ENCODE data around the gene AKIP1.

DNA sequence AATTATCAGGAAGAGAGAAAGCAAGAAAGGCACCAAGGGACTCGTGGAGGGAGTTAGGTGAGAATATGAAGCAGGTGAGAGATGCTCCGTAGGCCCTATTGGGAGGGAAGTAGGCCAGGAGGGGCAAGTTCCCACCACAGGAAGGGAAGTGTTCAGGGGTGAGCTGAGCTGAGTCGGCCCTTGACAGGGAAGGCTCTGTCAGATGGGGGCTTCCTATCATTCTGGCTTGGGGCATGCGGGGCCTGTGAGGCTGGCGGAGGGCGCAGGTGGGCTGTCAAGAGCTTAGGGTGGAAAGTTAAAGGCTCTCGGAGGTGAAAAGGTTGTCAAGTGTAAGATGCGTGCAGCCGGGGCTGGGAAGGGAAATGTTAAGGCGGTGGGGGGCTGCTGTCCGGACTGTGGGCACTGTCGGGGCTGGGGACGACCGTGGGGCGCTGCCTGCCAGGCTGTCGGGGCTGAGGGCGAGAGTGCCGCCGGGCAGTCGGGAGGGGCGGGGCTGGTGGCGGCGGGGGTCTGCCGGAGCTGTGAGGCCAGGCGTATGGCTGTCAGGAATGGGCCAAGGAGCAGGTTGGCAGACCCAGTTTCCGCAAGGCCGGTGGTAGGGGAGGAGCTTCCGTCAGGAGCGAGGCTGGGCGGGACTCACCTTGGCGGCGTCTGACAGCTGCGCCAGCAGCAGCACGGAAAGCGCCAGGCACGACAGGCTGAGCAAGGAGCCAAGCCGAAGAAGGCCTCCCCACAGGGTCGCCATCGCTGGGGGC, 52.8 kb downstream of the AKIP1 start:
- no peak for TF ChIP-seq POLR2A (IDR thresholded peaks at IDR 0.05)
- TF ChIP-seq, protein P1, sequence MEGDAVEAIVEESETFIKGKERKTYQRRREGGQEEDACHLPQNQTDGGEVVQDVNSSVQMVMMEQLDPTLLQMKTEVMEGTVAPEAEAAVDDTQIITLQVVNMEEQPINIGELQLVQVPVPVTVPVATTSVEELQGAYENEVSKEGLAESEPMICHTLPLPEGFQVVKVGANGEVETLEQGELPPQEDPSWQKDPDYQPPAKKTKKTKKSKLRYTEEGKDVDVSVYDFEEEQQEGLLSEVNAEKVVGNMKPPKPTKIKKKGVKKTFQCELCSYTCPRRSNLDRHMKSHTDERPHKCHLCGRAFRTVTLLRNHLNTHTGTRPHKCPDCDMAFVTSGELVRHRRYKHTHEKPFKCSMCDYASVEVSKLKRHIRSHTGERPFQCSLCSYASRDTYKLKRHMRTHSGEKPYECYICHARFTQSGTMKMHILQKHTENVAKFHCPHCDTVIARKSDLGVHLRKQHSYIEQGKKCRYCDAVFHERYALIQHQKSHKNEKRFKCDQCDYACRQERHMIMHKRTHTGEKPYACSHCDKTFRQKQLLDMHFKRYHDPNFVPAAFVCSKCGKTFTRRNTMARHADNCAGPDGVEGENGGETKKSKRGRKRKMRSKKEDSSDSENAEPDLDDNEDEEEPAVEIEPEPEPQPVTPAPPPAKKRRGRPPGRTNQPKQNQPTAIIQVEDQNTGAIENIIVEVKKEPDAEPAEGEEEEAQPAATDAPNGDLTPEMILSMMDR (IDR thresholded peaks at IDR 0.05): no peak
